GM18526 (cell line): Measurements from ENCODE around the gene TEAD2.

Source experiments
- POLR2A ChIP-seq: IDR thresholded peaks from 3 replicates; pipeline ENCODE4 v1.6.1; 2011; ENCODE audit not compliant: insufficient read length; ENCODE audit errors: extremely low read depth

The TEAD2 gene

GRCh38 chr19:49391581-49392399 lies 29.6 kb upstream of the TEAD2 start:
- no peak for TF ChIP-seq POLR2A

GRCh38 chr19:49390929-49391359 lies 28.7 kb upstream of the TEAD2 start:
- TF ChIP-seq POLR2A: no peak

GRCh38 chr19:49390131-49390928 lies 28.1 kb upstream of the TEAD2 start:
- TF ChIP-seq POLR2A: no peak

GRCh38 chr19:49389406-49389805 lies 27.2 kb upstream of the TEAD2 start:
- no peak for TF ChIP-seq POLR2A

- TF ChIP-seq POLR2A: peak; percentile 39
These were observed 25.7 kb upstream of the TEAD2 start, which contains the start of gene KASH5 for GRCh38 chr19:49387936-49388372. Gene KASH5, plus strand, starts transcription at chr19:49388249. Its CDS starts 2,635 bp downstream, at chr19:49390884.

- TF ChIP-seq POLR2A: no peak
These were observed 21.4 kb upstream of the TEAD2 start for GRCh38 chr19:49383599-49383998.

- TF ChIP-seq POLR2A: no peak
These were observed 20.4 kb upstream of the TEAD2 start for GRCh38 chr19:49382639-49383038.

GRCh38 chr19:49380391-49380790 lies 18.2 kb upstream of the TEAD2 start:
- TF ChIP-seq POLR2A: no peak

GRCh38 chr19:49378512-49378911 lies 16.3 kb upstream of the TEAD2 start:
- no peak for TF ChIP-seq POLR2A

GRCh38 chr19:49374665-49375434 lies 12.6 kb upstream of the TEAD2 start:
- TF ChIP-seq POLR2A: no peak

GRCh38 chr19:49371184-49371583 lies 9.0 kb upstream of the TEAD2 start:
- no peak for TF ChIP-seq POLR2A

- TF ChIP-seq POLR2A: no peak
These were observed 6.6 kb upstream of the TEAD2 start for GRCh38 chr19:49368711-49369358.

- TF ChIP-seq POLR2A: no peak
These were observed 3.9 kb upstream of the TEAD2 start for GRCh38 chr19:49366110-49366509.

- TF ChIP-seq POLR2A: no peak
These were observed 2.0 kb upstream of the TEAD2 start for GRCh38 chr19:49364083-49364737.
